NCI-H1092 treated with DMSO at 0.1 percent for 48 hours (cell line): ENCODE measurements around the gene RFX1.

Source experiments
- DNase-seq: peaks from one replicate; lab custom pipeline; 2025; lab: John Stamatoyannopoulos, UW

Gene RFX1

DNA sequence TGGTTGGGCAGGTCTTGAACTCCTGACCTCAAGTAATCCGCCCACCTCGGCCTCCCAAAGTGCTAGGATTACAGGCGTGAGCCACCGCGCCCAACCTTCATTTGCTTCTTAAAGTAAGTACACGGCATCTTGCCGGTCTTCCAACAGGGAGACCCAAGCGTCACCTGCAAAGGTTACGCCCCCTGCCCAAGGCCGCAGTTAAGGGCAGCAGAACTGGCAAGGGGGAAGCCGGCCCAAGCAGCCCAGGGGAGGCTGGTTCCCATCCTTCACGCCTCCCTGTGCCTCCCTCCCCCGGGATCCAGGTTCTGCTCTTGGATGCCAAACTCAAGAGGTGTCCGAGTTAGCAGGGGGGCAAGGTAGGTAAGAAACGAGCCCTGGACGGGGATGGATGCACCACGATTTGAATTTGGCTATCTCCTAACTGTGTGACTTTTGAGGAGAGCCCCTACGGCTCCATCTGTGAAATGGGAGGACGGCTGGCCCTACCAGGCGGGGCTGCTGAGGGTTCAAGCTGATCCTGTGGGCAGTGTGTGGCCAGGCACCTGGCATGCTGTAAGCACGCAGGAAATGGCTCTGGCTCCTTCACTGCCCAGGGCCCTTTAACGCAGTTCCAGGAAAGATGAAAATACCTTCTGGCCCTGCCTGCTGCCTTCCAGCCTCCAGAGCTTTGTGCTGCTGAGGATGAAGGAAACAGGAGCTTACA is 9.0 kb downstream of the RFX1 start:
- no peak for DNase-seq

- DNase-seq = no peak
Observed at GRCh38 chr19:13995878-13996765, 10.0 kb downstream of the RFX1 start.

GRCh38 chr19:13995017-13995728 is 10.9 kb downstream of the RFX1 start:
- DNase-seq = no peak

DNA sequence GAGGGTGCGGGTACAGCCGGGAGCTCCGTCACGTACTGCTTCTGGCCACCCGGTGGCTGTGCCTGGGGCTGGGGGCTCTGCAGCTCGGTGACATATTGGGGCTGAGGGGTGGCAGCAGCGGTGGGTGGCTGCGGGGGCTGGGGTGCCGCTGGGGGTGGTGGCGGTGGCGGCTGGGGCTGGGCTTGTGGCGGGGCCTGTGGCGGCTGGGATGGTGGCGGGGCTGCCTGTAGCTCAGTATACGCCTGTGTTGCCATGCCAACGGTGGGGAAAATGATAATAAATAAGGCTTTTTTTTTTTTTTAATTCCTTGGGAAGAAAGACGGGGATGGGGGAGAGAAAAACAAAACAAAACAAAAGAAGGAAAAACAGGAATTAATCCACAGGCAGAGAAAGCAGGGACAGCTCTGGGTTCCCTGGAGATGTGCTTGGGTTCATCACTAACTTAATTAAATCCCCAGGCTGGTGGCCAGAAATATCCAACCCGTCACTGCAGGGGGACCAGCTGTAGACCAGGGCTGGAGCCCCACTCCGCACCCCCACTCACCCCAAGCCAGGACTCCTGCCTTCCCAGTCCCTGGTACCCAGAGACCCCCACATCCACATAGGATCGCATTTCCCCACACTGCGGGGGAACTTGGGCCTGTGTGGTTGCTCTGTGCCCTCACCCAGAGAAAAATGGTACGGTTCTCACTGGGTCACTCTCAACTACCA is 12.4 kb downstream of the RFX1 start:
- no peak for DNase-seq

GRCh38 chr19:13992025-13992424 is 14.1 kb downstream of the RFX1 start:
- DNase-seq = no peak

- DNase-seq = no peak
Observed at GRCh38 chr19:13990085-13990484, 16.0 kb downstream of the RFX1 start.

GRCh38 chr19:13989487-13989886 is 16.6 kb downstream of the RFX1 start:
- DNase-seq = no peak

DNA sequence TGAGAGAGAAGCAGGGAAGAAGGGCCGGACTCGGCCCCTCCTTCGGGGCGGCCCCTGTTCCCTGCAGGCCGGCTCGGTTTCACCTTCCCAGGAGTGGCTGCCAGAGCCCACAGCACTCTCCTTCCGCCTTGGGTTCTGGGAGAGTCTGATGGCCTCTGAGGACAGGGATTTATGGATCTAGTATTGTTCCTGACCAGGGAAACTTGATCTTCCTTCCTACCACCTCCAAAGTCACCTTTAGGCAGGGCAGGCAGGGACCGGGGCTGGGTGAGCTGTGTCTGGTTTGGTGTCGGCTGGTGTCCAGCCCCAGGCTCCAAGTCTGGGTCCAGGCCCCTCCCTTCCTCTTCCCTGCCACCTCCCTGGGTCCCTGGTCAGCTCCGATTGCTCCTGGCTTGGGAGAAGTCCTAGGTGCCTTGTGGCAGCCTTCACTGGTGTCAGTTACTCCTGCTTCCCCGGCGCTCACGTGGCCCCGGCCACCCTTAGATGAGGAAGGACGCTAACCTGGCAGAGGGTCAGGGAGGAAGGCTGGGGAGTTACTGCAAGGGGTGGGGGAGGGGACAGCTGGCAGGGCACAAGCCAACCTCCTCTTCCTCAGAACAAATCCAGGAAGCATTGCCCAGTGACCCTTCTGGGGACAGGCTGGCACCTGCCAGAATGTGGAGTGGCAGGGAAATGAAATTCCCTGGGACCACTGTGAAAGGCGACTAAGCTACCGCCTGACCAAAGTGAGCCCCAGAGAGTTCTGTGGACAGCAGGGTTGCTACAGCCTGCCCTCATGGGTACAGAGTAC is 18.8 kb downstream of the RFX1 start:
- DNase-seq = no peak

DNA sequence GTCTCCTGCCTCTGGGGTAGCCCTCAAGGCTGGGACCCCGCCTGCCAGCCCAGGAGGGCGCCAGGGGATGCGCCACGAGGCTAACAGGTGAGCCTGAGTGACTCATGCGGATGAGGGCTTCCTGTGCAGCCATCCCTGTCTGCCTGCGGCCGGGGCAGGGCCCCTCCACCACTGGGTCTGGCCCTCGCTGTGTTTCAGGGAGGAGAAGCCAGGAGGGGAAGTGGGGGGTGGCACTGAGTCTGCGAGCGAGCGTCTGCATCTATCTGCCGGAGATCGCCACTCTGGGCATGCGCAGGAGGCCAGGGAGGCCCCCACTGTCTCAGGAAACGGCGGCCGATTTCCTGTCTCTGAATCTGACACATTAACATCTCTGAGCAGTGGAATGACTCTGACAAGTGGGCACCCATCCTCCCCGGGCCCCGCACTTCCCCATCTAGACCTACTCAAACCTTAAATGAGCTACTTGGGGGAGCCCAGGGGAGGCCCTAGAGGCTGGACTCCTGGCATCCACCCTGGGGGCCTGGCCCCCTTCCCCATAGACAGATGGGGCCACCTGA is 19.7 kb downstream of the RFX1 start:
- DNase-seq = peak; percentile 42

DNA sequence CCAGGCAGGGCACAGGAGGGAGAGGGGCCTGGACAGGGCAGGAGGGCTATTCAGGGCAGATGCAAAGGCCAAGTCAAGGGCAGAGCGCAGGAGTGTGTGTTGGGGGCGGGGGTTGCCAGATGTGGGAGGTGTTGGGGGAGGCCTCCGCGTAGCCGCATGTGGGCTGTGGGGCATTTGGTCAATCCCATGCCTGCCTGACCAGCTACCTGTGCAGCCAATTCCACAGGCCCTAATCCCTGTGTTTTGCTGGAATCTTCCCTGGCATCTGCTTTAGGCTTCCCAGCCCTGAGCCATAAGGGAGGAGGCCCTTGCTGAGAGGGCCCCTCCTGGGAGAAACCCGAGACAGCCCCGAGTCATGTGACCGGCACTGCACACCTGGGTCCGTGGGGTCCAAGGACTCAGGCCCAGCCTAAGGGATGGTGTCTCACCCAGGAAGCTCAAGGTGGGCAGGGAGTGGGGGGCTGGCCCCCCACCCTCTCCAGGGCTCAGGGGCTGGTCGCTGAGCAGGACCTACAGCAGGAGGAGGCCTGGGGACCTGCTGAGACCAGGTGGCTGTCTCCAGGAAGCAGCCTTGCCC is 20.3 kb downstream of the RFX1 start:
- DNase-seq = no peak

DNA sequence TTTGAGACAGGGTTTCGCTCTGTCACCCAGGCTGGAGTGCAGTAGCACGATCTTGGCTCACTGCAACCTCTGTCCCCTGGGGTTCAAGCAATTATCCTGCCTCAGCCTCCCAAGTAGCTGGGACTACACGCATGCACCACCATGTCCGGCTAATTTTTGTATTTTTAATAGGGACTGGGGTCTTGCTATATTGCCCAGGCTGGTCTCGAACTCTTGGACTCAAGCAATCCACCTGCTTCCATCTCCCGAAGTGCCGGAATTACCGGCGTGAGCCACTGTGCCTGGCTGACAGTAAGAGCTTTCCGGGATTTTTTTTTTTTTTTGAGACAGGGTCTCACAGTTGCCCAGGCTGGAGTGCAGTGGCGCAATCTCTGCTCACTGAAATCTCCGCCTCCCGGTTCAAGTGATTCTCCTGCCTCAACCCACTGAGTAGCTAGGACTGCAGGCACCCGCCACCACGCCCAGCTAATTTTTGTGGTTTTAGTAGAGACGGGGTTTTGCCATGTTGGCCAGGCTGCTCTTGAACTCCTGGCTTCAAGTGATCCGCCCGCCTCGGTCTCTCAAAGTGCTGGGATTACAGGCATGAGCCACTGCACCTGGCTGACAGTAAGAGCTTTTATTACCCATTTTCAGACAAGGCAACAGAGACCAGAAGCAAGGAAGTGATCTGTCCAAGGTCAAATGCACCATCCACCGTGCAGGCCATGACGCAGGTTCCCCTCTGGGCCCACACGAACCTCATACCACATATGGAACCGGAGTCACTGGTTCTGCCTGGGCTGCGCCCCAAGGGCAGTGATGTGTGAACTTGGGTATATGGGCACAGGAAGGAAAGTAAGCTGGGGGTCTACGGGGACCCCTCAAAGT is 21.0 kb downstream of the RFX1 start:
- no peak for DNase-seq

GRCh38 chr19:13984186-13984585 is 21.9 kb downstream of the RFX1 start:
- DNase-seq = no peak

- DNase-seq = peak; percentile 8
Observed at GRCh38 chr19:13983213-13983889, 22.8 kb downstream of the RFX1 start.

GRCh38 chr19:13982773-13983172 is 23.3 kb downstream of the RFX1 start:
- DNase-seq = no peak

- no peak for DNase-seq
Observed at GRCh38 chr19:13981988-13982501, 24.1 kb downstream of the RFX1 start.

- no peak for DNase-seq
Observed at GRCh38 chr19:13981467-13981866, 24.7 kb downstream of the RFX1 start.

DNA sequence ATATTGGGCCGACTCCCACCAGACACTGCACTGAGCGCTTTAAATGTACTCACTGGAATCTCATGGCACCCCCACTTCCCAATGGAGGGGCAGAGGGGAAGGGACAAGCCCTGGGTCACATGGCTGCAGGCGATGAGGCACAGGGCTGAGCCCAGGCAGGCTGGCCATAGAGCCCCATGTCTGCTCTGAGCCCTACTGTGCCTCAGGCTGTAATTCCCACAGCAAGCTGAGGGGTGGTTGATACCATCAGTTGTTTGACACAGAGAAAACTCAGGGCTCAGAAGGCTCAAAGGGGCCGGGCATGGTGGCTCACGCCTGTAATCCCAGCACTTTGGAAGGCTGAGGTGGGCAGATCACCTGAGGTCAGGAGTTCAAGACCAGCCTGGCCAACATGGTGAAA is 25.1 kb downstream of the RFX1 start:
- DNase-seq = no peak

GRCh38 chr19:13980340-13980739 is 25.8 kb downstream of the RFX1 start:
- DNase-seq = no peak

GRCh38 chr19:13979686-13980085 is 26.4 kb downstream of the RFX1 start:
- no peak for DNase-seq
